ENCODE results near the gene DIDO1. TPM values are rescaled to one million over a fixed set of nuclear protein-coding genes. Genes with fewer than 3 reads are reported as not detected.

The DIDO1 gene
- total RNA-seq, 1 experiment from 2014 or later = 85.9 TPM

GRCh38 chr20:62967628-62968351, 41.5 kb upstream of the DIDO1 start:
- H4K8ac ChIP-seq (replicated peaks; ENCODE audit: insufficient read length, low read depth, low read length) = no peak overlapping the region
- Mint-ChIP-seq H3K27me3 (ENCODE audit: low read depth) (peaks cover 18% of the 10 kb centered on the region), H3K9me3 (peaks cover 3% of the 10 kb centered on the region in 2 experiments; a peak in 2 of 5 replicates), H3K4me1 (peaks cover 4 to 8% of the 10 kb centered on the region in 2 experiments), H3K4me3 (no peak overlapping the region), H3K36me3 (ENCODE audit: insufficient read depth in 1 of 3, low read depth in 3 of 3) (peaks cover 0 to 12% (median 3%) of the 10 kb centered on the region in 3 experiments; a peak in 3 of 7 replicates), H3K27ac (no peak overlapping the region)
- H3K79me1 ChIP-seq (ENCODE audit: insufficient read depth, low read depth, low read length, poor library complexity, severe bottlenecking) = no peaks in the 10 kb centered on the region
- H4K5ac ChIP-seq (ENCODE audit: insufficient read length, low read depth, low read length) = no peak overlapping the region
- H3K27ac ChIP-seq (ENCODE audit: insufficient read length, low read depth, low read length) = no peak overlapping the region
- no peaks in the 10 kb centered on the region for H3K4me1 ChIP-seq (ENCODE audit: insufficient read depth, low read length)
- no peak overlapping the region for H2AFZ ChIP-seq (ENCODE audit: low read length)
- no peak overlapping the region for H3K14ac ChIP-seq (ENCODE audit: insufficient read depth, low read length)
- no peak overlapping the region for H3K18ac ChIP-seq (ENCODE audit: insufficient read length, low read depth, low read length)
- no peak overlapping the region for H3K9ac ChIP-seq (ENCODE audit: extremely low read depth, insufficient read length, low read length)
- H4K91ac ChIP-seq (ENCODE audit: insufficient read length, low read depth, low read length) = no peak overlapping the region
- no peaks in the 10 kb centered on the region for H3K23me2 ChIP-seq (ENCODE audit: insufficient read length, low read depth, low read length, poor library complexity, severe bottlenecking)
- no CpG with 5 or more reads among the region's 27 CpGs for WGBS (ENCODE audit: extremely low coverage, insufficient read length, low lambda C conversion rate)
- no peaks in the 10 kb centered on the region for H4K20me1 ChIP-seq (ENCODE audit: control insufficient read depth, insufficient read depth, insufficient read length)
- DNase-seq = no peak
- no peak overlapping the region for H3K4ac ChIP-seq (ENCODE audit: low read depth, low read length)
- H3K23ac ChIP-seq (ENCODE audit: insufficient read length, low read depth, low read length) = no peak overlapping the region
- H3K27me3 ChIP-seq (ENCODE audit: insufficient read depth, low read length) = no peaks in the 10 kb centered on the region; the same call in 1 of the 2 replicates
- H2BK15ac ChIP-seq (ENCODE audit: low read depth, low read length) = no peak overlapping the region
- H3K79me2 ChIP-seq (ENCODE audit: insufficient read depth, low read length) = no peaks in the 10 kb centered on the region
- no peak overlapping the region for H3K56ac ChIP-seq (ENCODE audit: insufficient read length, low read depth, low read length)
- no peak overlapping the region for H3T11ph ChIP-seq (ENCODE audit: low read length)
- TF ChIP-seq CTCF (conservative IDR thresholded peaks at IDR 0.05) = no peak
- H2BK12ac ChIP-seq (ENCODE audit: insufficient read length, low read depth, low read length) = no peak overlapping the region
- no peak overlapping the region for H3K4me2 ChIP-seq (ENCODE audit: insufficient read depth, insufficient read length, low read length)
- no peak overlapping the region for H2AK5ac ChIP-seq (ENCODE audit: insufficient read length, low read length)
- no peaks in the 10 kb centered on the region for H3K9me3 ChIP-seq (ENCODE audit: control insufficient read depth, low read depth, low read length)
- no peak overlapping the region for H2BK120ac ChIP-seq (ENCODE audit: low read depth, low read length, poor library complexity, severe bottlenecking)
- no peak overlapping the region for H2BK5ac ChIP-seq (ENCODE audit: insufficient read length, low read length)
- H2BK20ac ChIP-seq (ENCODE audit: low read depth, low read length, poor library complexity, severe bottlenecking) = no peak overlapping the region
